ENCODE results near the gene PRDM16. TPM values are rescaled to one million over a fixed set of nuclear protein-coding genes. Genes with fewer than 3 reads are reported as not detected.

PRDM16 gene
- total and polyA plus RNA-seq, 2 of the 13 experiments (the other 11 are each of a cell fraction or from before 2014, with no cell fraction given) = 0.15 to 0.81 TPM

DNA sequence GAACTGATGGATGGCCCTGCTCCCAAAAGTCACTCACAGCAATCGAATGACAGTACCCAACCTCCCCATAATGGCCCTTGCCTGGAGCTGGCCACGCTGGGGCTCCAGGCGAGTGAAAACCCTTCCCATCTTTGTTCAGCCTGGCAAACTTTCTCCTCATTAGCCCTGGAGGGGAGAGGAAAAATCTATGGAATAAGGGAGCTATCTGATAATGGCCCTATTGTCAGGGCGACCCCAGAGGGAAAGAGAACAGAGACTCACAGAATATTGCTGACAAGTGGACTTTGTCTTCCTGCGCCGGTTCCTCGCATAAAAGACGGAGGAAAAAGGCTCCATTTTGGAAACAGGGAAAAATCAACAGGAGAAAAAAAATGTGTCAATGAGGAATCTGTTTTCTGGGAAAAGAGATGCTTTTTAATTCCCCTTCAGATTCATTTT lies 372.4 kb downstream of the PRDM16 start (continued):
- TF ChIP-seq, protein P1, sequence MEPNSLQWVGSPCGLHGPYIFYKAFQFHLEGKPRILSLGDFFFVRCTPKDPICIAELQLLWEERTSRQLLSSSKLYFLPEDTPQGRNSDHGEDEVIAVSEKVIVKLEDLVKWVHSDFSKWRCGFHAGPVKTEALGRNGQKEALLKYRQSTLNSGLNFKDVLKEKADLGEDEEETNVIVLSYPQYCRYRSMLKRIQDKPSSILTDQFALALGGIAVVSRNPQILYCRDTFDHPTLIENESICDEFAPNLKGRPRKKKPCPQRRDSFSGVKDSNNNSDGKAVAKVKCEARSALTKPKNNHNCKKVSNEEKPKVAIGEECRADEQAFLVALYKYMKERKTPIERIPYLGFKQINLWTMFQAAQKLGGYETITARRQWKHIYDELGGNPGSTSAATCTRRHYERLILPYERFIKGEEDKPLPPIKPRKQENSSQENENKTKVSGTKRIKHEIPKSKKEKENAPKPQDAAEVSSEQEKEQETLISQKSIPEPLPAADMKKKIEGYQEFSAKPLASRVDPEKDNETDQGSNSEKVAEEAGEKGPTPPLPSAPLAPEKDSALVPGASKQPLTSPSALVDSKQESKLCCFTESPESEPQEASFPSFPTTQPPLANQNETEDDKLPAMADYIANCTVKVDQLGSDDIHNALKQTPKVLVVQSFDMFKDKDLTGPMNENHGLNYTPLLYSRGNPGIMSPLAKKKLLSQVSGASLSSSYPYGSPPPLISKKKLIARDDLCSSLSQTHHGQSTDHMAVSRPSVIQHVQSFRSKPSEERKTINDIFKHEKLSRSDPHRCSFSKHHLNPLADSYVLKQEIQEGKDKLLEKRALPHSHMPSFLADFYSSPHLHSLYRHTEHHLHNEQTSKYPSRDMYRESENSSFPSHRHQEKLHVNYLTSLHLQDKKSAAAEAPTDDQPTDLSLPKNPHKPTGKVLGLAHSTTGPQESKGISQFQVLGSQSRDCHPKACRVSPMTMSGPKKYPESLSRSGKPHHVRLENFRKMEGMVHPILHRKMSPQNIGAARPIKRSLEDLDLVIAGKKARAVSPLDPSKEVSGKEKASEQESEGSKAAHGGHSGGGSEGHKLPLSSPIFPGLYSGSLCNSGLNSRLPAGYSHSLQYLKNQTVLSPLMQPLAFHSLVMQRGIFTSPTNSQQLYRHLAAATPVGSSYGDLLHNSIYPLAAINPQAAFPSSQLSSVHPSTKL (CRISPR knock-in tag; IDR thresholded peaks at IDR 0.05) = peak; percentile 14; the same call in 1 of the 2 replicates
- TF ChIP-seq MLLT10 (CRISPR knock-in tag; IDR thresholded peaks at IDR 0.05) = no peak
- 0 out of 2 replicates have a peak, but pooled peaks have one; percentile 54 for TF ChIP-seq ZSCAN29 (CRISPR knock-in tag; conservative IDR thresholded peaks at IDR 0.05)
- peak; percentile 46; the same call in 1 of the 2 replicates for TF ChIP-seq SOX5 (CRISPR knock-in tag; IDR thresholded peaks at IDR 0.05; ENCODE audit: borderline replicate concordance)
- TF ChIP-seq HNF4G (IDR thresholded peaks at IDR 0.05; ENCODE audit: borderline replicate concordance, low read depth, low read length) = peak; percentile 45; the same call in 1 of the 2 replicates
- no peak for TF ChIP-seq HNF4G (CRISPR knock-in tag; IDR thresholded peaks at IDR 0.05; ENCODE audit: borderline replicate concordance, low read depth)
- TF ChIP-seq SOX13 (IDR thresholded peaks at IDR 0.05) = no peak
- TF ChIP-seq SOX13 (CRISPR knock-in tag; conservative IDR thresholded peaks at IDR 0.05 in 1 of 2, IDR thresholded peaks at IDR 0.05 in 1 of 2) = peak in 1 of 2 experiments; percentile 60; a peak in 2 of 4 replicates
- no peak for TF ChIP-seq NCOA1 (CRISPR knock-in tag; IDR thresholded peaks at IDR 0.05)
- TF ChIP-seq, protein P2, sequence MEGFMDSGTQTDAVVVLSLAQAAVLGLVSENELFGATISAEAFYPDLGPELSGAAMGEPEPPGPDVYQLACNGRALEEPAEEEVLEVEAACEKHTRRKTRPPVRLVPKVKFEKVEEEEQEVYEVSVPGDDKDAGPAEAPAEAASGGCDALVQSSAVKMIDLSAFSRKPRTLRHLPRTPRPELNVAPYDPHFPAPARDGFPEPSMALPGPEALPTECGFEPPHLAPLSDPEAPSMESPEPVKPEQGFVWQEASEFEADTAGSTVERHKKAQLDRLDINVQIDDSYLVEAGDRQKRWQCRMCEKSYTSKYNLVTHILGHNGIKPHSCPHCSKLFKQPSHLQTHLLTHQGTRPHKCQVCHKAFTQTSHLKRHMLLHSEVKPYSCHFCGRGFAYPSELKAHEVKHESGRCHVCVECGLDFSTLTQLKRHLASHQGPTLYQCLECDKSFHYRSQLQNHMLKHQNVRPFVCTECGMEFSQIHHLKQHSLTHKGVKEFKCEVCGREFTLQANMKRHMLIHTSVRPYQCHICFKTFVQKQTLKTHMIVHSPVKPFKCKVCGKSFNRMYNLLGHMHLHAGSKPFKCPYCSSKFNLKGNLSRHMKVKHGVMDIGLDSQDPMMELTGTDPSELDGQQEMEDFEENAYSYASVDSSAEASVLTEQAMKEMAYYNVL (CRISPR knock-in tag; IDR thresholded peaks at IDR 0.05; ENCODE audit: borderline replicate concordance) = 0 out of 2 replicates have a peak, but pooled peaks have one; percentile 29
- no peak for TF ChIP-seq NKX3-1 (CRISPR knock-in tag; IDR thresholded peaks at IDR 0.05)
- TF ChIP-seq, protein P3, sequence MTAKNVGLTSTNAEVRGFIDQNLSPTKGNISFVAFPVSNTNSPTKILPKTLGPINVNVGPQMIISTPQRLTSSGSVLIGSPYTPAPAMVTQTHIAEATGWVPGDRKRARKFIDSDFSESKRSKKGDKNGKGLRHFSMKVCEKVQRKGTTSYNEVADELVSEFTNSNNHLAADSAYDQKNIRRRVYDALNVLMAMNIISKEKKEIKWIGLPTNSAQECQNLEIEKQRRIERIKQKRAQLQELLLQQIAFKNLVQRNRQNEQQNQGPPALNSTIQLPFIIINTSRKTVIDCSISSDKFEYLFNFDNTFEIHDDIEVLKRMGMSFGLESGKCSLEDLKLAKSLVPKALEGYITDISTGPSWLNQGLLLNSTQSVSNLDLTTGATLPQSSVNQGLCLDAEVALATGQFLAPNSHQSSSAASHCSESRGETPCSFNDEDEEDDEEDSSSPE (CRISPR knock-in tag; IDR thresholded peaks at IDR 0.05) = no peak
- no peak for TF ChIP-seq ZNF589 (CRISPR knock-in tag; conservative IDR thresholded peaks at IDR 0.05)
- no peak for TF ChIP-seq ZNF543 (CRISPR knock-in tag; IDR thresholded peaks at IDR 0.05)
- TF ChIP-seq, protein P4, sequence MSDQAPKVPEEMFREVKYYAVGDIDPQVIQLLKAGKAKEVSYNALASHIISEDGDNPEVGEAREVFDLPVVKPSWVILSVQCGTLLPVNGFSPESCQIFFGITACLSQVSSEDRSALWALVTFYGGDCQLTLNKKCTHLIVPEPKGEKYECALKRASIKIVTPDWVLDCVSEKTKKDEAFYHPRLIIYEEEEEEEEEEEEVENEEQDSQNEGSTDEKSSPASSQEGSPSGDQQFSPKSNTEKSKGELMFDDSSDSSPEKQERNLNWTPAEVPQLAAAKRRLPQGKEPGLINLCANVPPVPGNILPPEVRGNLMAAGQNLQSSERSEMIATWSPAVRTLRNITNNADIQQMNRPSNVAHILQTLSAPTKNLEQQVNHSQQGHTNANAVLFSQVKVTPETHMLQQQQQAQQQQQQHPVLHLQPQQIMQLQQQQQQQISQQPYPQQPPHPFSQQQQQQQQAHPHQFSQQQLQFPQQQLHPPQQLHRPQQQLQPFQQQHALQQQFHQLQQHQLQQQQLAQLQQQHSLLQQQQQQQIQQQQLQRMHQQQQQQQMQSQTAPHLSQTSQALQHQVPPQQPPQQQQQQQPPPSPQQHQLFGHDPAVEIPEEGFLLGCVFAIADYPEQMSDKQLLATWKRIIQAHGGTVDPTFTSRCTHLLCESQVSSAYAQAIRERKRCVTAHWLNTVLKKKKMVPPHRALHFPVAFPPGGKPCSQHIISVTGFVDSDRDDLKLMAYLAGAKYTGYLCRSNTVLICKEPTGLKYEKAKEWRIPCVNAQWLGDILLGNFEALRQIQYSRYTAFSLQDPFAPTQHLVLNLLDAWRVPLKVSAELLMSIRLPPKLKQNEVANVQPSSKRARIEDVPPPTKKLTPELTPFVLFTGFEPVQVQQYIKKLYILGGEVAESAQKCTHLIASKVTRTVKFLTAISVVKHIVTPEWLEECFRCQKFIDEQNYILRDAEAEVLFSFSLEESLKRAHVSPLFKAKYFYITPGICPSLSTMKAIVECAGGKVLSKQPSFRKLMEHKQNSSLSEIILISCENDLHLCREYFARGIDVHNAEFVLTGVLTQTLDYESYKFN (CRISPR knock-in tag; conservative IDR thresholded peaks at IDR 0.05) = peak; percentile 63
